Activated CD4-positive, alpha-beta T cell treated with anti-CD3 and anti-CD28 coated beads, Interleukin-2, amount 10 ng/mL, durations not matched to agents 7 days and 5 days (primary cell): ENCODE measurements around the gene CACTIN. TPM values are rescaled to one million over a fixed set of nuclear protein-coding genes. Genes with fewer than 3 reads are reported as not detected.

ENCODE experiments used
- CTCF ChIA-PET: fragments of 350-600 bp; sonication (Branson Sonifier 250); formaldehyde crosslinking; loops from one replicate; lab custom pipeline; 2021; ENCODE audit warnings: antibody characterized with exemption; lab: Charles Lee
- POLR2A ChIA-PET: fragments of 350-600 bp; sonication (Branson Sonifier 250); formaldehyde crosslinking; loops from one replicate; lab custom pipeline; 2021; ENCODE audit warnings: antibody characterized with exemption; lab: Charles Lee
- DNase-seq: peaks from one replicate; pipeline ENCODE4 v3.0.0-alpha.2; 2020
- H3K27ac Mint-ChIP-seq: one replicate; pipeline ENCODE4 v1.8.0; 2021; ENCODE audit warnings: mild to moderate bottlenecking, moderate library complexity, mixed read lengths
- H3K27me3 Mint-ChIP-seq: one replicate; pipeline ENCODE4 v1.8.0; 2021; ENCODE audit warnings: mixed read lengths
- H3K36me3 Mint-ChIP-seq: one replicate; pipeline ENCODE4 v1.8.0; 2021; ENCODE audit warnings: low read depth, mixed read lengths
- H3K4me1 Mint-ChIP-seq: one replicate; pipeline ENCODE4 v1.8.0; 2021; ENCODE audit warnings: mixed read lengths
- H3K4me3 Mint-ChIP-seq: one replicate; pipeline ENCODE4 v1.8.0; 2021; ENCODE audit warnings: mild to moderate bottlenecking, moderate library complexity, mixed read lengths
- H3K9me3 Mint-ChIP-seq: one replicate; pipeline ENCODE4 v1.8.0; 2021; ENCODE audit warnings: mixed read lengths
- total RNA-seq, 2 experiments: library from RNA; stranded (reverse); gene quantifications; one replicate each; pipeline ENCODE4 v1.2.3, GENCODE V29; 2021

CACTIN gene
- 10 to 100 TPM; 31.8 to 39.1 TPM for total RNA-seq

GRCh38 chr19:3626473-3627350, at the start of gene CACTIN:
TSS of gene CACTIN (minus strand) at chr19:3626790. CDS start at chr19:3626762, 28 bp downstream.
- DNase-seq, result peak; percentile 99
- Mint-ChIP-seq H3K36me3 (peaks cover 3% of the 10 kb centered on the region), H3K4me1 (peaks cover 25% of the 10 kb centered on the region), H3K9me3 (no peaks in the 10 kb centered on the region), H3K27me3 (no peaks in the 10 kb centered on the region), H3K27ac (peak within 1 kb of the TSS; percentile 99), H3K4me3 (peak within 1 kb of the TSS; percentile 80)
- POLR2A ChIA-PET, result no interaction called here
- CTCF ChIA-PET, result interaction anchor here (0.6 to 1.4 kb wide), 3 partner anchors 12 to 361 kb away, joined by 3 to 6 read pairs (median 4); no protein-coding TSS in a partner anchor

DNA sequence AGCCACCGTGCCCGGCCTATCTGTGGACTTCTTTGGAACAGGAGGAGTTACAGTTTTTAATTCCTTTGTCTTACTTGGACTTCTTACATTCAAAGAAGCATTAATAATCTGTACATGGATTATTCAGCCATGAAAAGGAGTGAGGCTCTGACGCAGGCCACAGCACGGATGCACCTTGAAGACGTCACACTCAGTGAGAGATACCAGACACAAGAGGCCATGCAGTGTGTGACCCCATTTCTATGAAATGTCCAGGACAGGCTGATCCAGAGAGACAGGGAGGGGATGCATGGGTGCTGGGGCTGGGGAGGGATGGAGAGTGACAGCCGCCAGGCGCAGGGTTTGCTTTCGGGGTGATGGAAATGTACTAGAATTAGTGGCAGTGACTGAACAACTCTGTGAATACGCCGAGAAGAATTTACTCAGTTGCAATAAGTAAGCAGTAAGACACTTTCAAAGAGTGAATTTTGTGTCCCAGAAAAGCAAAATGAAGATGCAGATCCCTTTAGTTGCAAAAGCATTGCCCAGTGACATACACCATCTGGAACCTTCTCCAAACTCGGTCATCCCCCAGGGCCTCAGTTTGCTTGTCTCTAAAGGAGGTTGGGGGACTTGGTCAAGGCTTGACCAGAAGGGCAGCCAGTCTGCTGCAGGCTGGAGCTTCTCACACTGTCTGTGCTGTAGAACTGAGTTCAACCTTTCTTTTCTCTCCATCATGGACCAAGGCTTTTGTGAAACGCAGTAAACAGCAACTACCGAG, 48.4 kb upstream of the CACTIN start:
- Mint-ChIP-seq H3K4me1 (peaks cover 23% of the 10 kb centered on the region), H3K27me3 (no peaks in the 10 kb centered on the region), H3K9me3 (no peaks in the 10 kb centered on the region), H3K36me3 (no peaks in the 10 kb centered on the region), H3K27ac (no peak overlapping the region), H3K4me3 (no peak overlapping the region)
- ChIA-PET POLR2A (no interaction called here), CTCF (interaction anchor here (0.8 kb wide), 1 partner anchor 15 kb away, joined by 3 read pairs; no protein-coding TSS in a partner anchor)
- DNase-seq, result no peak

DNA sequence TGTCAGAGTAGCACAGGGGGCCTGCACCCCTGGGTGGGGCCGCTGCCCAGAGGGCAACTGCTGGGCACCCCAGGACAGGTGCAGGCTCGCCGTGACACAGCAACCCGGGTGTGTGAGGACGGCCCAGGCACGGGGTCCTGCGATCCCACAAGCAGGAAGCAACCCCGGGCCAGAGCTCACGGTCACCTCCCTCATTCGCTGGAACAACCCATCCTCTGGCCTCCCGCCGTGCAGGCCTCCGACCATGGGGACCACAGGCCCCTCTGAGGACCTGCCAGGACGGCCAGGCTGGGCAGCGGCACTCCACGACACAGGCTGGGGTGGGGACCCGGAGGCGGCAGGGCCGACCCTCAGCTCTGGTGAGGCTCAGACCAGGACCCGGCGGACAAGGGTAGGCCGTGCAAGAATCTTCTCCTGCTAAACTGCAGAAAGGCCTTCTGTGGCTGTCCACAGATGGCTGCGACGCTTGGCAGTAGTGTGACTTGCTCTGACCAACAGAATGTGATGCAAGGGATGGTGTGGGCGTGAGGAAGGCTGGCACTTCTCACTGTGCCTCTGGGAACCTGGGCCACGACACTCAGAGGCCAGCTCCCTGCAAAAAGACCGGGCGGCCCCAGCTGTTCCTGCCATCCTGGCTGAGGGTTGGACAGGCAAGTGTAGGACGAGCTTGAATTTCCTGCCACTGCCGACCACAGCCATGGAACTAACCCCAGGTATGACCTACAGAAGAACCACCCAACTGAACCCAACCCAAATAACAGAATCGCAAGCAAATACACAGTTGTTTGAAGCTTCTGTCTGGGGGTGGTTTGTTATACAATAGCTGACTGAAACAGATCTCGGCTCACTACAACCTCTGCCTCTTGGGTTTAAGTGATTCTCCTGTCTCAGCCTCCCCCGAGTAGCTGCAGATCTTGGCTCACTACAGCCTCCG, 47.2 kb upstream of the CACTIN start:
- CTCF ChIA-PET, result interaction anchor here (0.8 kb wide), 2 partner anchors 16 to 19 kb away, joined by 3 read pairs; no protein-coding TSS in a partner anchor
- POLR2A ChIA-PET, result no interaction called here
- Mint-ChIP-seq H3K4me3 (no peak overlapping the region), H3K27me3 (no peaks in the 10 kb centered on the region), H3K36me3 (no peaks in the 10 kb centered on the region), H3K4me1 (peaks cover 23% of the 10 kb centered on the region), H3K27ac (no peak overlapping the region), H3K9me3 (no peaks in the 10 kb centered on the region)
- no peak for DNase-seq

GRCh38 chr19:3672993-3673392, 46.4 kb upstream of the CACTIN start:
- DNase-seq, result no peak
- Mint-ChIP-seq H3K4me1 (peaks cover 23% of the 10 kb centered on the region), H3K27ac (no peak overlapping the region), H3K4me3 (no peak overlapping the region), H3K36me3 (no peaks in the 10 kb centered on the region), H3K27me3 (no peaks in the 10 kb centered on the region), H3K9me3 (no peaks in the 10 kb centered on the region)
- POLR2A ChIA-PET, result no interaction called here
- CTCF ChIA-PET, result no interaction called here

- no peaks in the 10 kb centered on the region for H3K9me3 Mint-ChIP-seq
- ChIA-PET POLR2A (no interaction called here), CTCF (interaction anchor here (0.6 kb wide), 1 partner anchor 602 kb away, joined by 3 read pairs; no protein-coding TSS in a partner anchor)
- no peak overlapping the region for H3K4me3 Mint-ChIP-seq
- peaks cover 23% of the 10 kb centered on the region for H3K4me1 Mint-ChIP-seq
- no peak for DNase-seq
- H3K27ac Mint-ChIP-seq, result no peak overlapping the region
- H3K27me3 Mint-ChIP-seq, result no peaks in the 10 kb centered on the region
- H3K36me3 Mint-ChIP-seq, result no peaks in the 10 kb centered on the region
Observed at GRCh38 chr19:3672575-3672948, 46.0 kb upstream of the CACTIN start.

GRCh38 chr19:3671680-3672574, 45.3 kb upstream of the CACTIN start:
- Mint-ChIP-seq H3K9me3 (no peaks in the 10 kb centered on the region), H3K4me1 (peaks cover 18% of the 10 kb centered on the region), H3K27me3 (no peaks in the 10 kb centered on the region), H3K4me3 (no peak overlapping the region), H3K27ac (no peak overlapping the region), H3K36me3 (no peaks in the 10 kb centered on the region)
- DNase-seq, result no peak
- ChIA-PET CTCF (interaction anchor here (0.6 to 1.4 kb wide), 3 partner anchors 19 to 603 kb away, joined by 3 to 4 read pairs (median 4); partner anchors contain the start of gene PIP5K1C), POLR2A (no interaction called here)

- Mint-ChIP-seq H3K4me3 (no peak overlapping the region), H3K27me3 (no peaks in the 10 kb centered on the region), H3K36me3 (no peaks in the 10 kb centered on the region), H3K9me3 (no peaks in the 10 kb centered on the region), H3K4me1 (peaks cover 16% of the 10 kb centered on the region), H3K27ac (peak overlapping the region; percentile 60)
- no peak for DNase-seq
- CTCF ChIA-PET, result interaction anchor here (0.6 to 1.5 kb wide), 4 partner anchors 20 to 1694 kb away, joined by 3 to 4 read pairs (median 4); partner anchors contain the start of gene PIP5K1C
- POLR2A ChIA-PET, result no interaction called here
Observed at GRCh38 chr19:3670796-3671679, 44.4 kb upstream of the CACTIN start.

GRCh38 chr19:3669947-3670795, 43.6 kb upstream of the CACTIN start:
- no peak for DNase-seq
- Mint-ChIP-seq H3K4me1 (peaks cover 16% of the 10 kb centered on the region), H3K9me3 (no peaks in the 10 kb centered on the region), H3K27me3 (no peaks in the 10 kb centered on the region), H3K4me3 (no peak overlapping the region), H3K36me3 (no peaks in the 10 kb centered on the region), H3K27ac (no peak overlapping the region)
- POLR2A ChIA-PET, result no interaction called here
- CTCF ChIA-PET, result interaction anchor here (0.6 to 1.5 kb wide), 2 partner anchors 33 to 1695 kb away, joined by 3 read pairs; no protein-coding TSS in a partner anchor

DNA sequence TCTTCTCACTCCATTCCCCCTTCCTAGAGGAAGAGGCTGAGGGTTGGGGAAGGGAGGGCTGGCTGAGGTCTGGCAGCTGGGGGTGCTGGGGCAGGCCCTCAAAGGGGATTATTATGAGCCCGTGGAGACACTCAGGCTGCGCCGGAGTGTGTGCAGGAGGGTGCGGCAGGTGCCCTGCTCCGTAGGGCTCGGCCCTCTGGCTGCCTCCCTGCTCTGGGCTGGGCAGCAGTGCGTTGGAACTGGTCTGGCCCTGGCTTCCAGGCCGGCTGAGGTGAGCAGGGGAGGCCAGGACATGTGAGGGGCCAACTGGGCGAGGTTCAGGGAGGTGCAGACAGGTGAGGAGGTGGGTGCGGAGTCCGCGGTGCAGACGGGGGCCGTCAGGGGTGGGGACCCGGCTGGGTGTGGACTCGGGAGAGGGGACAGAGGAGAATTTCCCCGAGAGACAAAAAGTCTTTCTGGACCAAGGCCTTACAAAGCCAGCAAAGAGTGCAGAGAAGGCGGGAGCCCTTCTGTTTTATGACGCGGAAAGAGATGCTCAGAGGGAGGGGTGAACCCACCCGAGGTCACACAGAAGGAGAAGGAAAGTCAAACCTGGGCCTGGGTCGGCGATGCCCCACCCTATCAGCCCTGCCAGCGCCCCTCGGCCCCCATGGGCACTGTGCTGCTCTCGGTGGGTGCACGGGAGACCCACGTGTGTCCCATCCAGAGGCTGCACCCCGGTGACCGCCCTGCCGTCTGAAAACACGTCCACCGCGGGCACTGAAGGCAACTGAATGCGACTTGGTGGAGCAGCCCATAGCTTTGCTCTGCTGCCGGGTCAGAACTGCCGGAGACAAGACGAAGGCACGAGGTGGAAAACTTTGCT, 42.7 kb upstream of the CACTIN start:
- ChIA-PET POLR2A (no interaction called here), CTCF (no interaction called here)
- no peak for DNase-seq
- Mint-ChIP-seq H3K4me1 (peaks cover 16% of the 10 kb centered on the region), H3K4me3 (no peak overlapping the region), H3K27me3 (no peaks in the 10 kb centered on the region), H3K9me3 (no peaks in the 10 kb centered on the region), H3K36me3 (no peaks in the 10 kb centered on the region), H3K27ac (no peak overlapping the region)
